ENCODE measurements around the gene MAML3.

MAML3 gene

GRCh38 chr4:140099983-140100382 is 54.0 kb downstream of the MAML3 start:
- peak; percentile 65 for DNase-seq (ENCODE audit: low spot score)

DNA sequence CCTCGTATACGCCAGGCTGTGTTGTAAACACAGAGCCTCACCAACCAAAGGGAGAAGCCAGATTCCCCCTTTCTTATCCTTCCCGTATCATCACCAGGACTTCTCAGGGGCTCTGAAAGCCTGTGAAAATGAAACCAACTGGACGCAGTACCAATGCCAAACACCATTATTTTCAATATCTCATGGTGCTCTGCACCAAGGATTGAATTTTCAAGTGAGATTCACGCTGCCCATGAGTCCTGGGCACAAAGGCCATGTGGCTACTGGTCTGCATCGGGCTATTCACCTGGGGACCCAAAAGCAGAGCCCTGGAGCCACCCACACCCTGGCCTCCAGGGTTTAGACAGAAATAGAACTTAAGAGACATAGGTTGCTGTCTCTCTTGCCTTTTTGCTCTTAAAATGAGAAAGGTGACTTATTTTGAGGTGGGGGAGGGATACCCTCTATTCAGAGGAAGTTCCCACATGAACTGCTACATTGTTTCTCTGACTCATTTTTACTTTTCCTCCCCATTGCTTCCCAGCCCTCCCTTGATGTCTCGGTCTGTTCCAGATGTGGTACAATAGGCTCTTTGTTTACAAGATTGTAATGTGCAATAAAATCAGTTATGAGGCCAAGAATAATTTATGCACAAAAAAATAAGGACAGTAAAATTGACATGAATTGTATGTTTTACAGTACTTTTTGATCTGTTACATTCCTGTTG is 55.4 kb downstream of the MAML3 start:
- peak; percentile 89 for DNase-seq (ENCODE audit: low spot score)

DNA sequence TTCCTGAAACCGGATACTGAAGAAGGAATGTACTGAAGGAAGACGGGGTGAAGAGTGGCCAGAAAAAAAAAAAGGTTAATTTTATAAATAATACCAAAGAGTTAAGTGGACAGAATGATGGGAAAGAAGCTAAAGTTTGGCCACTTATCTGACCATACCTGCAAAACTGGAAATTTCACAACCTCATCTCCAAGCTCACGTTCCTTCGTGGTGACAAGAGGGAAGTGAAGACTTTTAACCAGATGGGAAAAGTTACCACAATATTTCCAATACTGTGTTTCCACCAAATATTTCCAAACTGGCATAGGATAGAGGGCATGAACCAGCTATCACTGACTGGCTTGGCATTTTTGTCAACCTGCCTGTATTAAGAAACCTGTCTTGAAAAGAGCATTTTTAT is 56.4 kb downstream of the MAML3 start:
- DNase-seq (ENCODE audit: low spot score): no peak

- DNase-seq (ENCODE audit: low spot score): no peak
Observed at GRCh38 chr4:140096921-140097320, 57.1 kb downstream of the MAML3 start.

- DNase-seq (ENCODE audit: low spot score): no peak
Observed at GRCh38 chr4:140096483-140096861, 57.5 kb downstream of the MAML3 start.

DNA sequence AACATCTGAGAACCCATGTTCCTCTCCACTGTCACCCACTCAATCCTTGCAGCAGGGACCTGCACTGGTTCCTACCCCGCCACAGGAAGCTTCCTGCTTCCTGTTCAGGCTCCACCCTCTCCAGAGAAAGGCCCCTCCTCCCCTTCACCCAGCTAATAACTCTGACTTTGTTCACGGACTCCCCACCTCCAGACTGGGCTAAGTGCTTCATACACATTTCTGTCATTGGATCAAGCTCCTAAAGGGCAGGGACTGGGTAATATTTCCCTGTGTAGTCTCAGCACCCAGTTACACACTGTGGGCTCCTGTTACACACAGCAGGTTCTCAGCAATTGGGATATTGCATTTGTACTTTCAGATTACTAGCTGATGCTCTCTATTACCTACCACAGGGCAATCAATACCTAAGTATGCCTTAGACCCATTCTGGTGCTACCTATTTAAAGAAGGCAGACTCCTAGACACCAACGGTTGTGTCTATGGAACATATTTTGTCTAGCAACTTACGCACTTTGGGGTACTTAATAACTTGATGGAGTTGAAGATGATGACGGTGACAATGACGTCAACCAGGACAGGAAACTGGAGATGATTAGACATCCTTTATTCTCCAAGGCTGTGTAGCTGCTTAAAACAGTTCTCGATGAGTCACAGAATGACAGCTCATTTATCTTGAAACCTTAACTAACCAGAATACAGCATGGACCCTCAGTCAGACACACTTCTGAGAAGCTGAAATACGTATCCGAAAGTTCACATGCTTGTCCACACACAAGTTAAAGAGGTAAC is 58.1 kb downstream of the MAML3 start:
- DNase-seq (ENCODE audit: low spot score): peak; percentile 58

- no peak for DNase-seq (ENCODE audit: low spot score)
Observed at GRCh38 chr4:140094438-140095420, 59.3 kb downstream of the MAML3 start.

DNA sequence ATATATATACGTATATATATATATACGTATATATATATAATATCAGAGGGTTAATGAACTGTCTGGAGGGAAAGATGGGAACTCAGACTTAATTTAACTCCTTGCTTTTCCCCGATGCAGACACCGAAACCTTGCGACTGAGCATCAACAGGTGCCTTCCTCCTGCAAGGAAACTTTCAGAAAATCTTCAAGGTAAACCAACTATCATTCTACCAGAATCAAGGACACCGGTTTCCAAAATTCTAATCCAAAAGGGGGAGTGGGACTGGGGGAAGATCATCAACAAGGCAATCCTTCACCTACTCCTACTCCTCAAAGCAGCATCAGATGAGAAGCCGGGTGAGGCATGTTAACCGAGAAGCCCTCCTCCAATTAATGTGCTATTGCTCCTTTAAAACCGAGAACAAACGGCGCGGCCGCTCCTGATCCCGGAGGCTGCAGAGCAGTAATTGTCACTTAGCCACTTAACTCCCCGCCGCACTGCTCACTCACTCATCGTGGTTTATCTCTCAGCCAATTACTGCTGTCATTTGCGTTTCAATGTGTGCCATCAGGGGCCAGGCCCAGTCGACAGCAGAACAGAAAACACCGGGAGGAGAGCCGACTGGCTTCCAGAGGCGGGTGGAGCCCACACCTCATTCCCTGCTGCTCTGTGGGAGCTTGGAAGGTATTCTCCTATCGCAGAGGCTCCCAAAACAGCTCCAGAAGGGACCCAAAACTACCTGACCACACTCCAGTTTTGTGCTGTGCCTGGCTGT is 61.7 kb downstream of the MAML3 start:
- peak; percentile 92 for DNase-seq (ENCODE audit: low spot score)

DNA sequence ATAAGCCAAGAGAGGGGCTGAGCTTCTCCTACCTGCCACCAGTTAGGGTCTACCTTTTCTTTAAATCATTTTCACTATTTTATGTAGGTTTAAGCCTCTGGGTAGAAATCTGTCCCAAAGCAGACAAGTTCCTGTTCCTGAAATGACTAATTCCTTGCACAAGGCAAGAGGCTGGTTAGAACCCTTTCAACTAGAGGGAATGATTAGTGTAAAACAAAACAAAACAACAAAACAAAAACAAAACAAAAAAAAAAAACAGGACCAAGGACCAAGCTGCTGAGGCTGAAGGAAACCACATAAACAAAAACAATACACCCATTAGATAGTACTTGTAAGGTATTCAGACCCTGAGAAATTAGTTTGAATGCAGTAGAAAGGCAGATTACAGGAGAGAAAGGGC is 62.7 kb downstream of the MAML3 start:
- no peak for DNase-seq (ENCODE audit: low spot score)

- peak; percentile 73 for DNase-seq (ENCODE audit: low spot score)
Observed at GRCh38 chr4:140090215-140090731, 63.7 kb downstream of the MAML3 start.

DNA sequence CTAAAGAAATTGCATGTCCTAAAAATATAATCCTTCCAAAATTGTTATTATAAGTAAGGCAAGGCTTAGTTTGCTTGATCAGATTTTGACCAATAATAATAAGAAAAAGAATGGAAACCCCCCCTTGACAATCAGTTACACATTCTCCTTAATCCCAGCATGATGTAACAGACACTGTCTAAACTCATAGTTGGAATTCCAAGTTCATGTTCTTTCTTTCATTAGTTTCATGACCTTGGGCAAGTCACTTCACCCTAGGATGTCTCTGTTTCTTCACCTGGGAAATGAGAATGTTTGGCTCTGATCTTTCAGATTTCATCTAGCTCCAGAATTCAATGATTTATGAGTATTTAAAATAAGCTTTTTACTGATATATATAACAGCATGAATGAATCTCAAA is 64.8 kb downstream of the MAML3 start:
- DNase-seq (ENCODE audit: low spot score): no peak

- DNase-seq (ENCODE audit: low spot score): no peak
Observed at GRCh38 chr4:140088323-140088967, 65.5 kb downstream of the MAML3 start.

GRCh38 chr4:140085881-140086280 is 68.1 kb downstream of the MAML3 start:
- no peak for DNase-seq (ENCODE audit: low spot score)

DNA sequence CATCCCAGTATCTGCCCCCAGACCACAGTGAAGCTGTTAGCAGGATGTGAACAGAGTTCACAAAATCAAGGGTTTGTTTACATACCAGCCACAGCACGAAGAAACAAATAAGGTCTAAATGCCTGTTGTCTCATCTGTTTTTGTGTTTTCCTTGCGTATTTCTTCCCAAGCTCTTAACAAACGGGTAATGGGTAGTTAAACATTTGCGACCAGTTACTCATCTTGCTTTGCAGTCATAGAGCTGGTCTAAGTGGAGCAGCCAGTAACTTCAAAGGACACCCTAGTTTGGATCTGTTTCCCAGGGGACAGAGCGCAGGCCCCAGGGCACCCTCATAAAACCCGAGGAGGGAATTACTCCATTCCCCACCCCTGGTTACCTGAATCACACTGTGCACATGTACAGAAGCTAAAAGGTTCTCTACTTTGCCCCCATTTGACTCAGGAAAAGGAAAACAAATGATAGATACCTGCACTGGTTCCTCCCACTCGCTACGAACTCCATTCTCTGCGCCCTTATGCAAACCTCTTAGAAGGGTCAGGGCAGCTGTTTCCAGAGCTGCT is 68.8 kb downstream of the MAML3 start:
- DNase-seq (ENCODE audit: low spot score): peak; percentile 69

DNA sequence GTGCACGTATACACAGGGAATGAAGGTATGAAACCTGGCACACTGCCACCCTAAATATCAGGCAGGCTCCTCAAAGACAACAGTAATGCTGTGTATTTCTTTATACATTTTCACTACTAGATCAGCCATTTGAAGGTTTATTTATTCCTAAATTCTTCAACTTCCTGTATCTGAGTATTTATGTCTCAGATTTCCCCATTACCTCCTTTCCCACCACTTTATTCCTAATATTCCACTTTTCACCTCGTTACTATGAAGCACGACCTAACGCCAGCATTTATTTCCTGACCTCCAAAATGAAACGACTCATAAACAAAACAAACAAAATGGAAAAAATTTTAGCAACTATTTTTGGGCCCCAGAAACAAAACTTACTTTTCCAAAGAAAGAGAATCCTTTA is 69.6 kb downstream of the MAML3 start:
- DNase-seq (ENCODE audit: low spot score): no peak

DNA sequence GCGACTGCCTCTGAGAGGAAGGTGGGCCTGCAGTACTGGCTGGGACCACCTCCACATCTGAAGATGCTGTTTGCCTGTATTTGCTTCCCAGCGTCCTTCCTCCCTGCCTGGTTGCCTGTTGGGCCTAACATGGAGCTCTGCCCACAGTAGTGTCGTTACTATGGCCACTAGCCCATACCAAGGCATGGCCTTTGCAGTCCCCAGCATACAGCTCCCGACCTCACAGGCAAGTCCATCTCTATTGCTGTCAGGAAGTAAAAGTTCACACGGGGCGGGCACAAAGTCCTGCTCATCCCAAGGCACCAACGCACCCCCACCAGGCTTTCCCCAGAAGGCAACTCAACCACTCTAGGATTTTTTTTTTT is 71.6 kb downstream of the MAML3 start:
- DNase-seq (ENCODE audit: low spot score): no peak

- no peak for DNase-seq (ENCODE audit: low spot score)
Observed at GRCh38 chr4:140081641-140082390, 72.2 kb downstream of the MAML3 start.

DNA sequence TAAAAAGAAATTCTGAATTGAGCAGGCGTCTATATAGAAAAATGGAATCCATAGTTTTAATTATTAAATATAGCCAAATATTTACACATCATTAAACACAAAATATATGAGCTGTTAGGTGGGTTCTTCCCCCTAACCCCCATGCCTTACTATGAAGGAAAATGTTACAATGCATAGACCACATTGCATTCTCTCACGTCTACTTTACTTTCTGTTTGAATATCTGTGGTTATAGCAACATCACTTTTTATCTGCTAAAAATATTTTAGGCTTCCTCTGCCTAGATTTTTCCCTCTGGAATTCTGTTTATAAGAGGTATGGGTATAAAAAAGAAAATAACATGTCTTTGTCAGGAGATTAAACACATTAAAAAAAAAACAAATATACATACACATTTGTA is 73.1 kb downstream of the MAML3 start:
- DNase-seq (ENCODE audit: low spot score): no peak

DNA sequence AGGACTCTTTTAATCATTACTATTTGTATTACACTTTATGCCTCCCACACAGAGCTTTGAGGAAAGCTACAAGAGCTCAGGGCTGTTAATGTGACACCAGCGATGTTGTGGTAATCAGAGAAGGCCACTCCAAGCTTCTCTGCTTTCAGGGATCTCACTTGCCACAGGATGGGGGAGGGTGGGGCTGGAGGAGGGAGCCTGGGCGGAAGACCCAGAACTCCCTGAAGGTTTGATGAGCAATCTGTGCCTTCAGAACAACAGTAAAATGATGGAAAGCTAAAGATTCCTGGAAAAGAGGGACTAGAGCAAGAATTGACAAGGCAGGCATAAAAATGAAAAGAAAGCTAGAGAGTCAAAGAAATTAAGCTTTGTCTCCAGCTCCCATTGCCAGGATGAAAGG is 75.6 kb downstream of the MAML3 start:
- DNase-seq (ENCODE audit: low spot score): no peak

DNA sequence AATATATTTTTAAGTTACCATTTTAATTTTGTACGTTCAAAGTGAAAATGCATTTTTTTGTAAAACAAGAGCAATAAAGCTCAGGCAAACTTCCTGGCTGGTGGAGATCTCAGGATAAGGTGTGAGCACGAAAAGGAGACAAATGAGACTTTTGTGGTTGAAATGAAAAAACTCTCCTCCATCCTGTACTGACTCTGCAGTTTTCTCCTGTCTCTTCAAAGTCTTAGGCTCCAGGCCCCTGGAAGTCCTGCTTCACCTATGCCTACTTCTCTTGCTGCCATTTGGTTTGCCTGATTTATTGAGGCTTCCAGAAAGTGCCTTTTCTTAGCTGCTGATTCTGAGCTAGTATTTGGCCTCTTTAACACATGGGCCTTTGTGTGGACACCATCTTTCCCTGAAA is 77.7 kb downstream of the MAML3 start:
- DNase-seq (ENCODE audit: low spot score): no peak

All from SW480 (cell line).